ENCODE results near the gene MAPRE2. TPM values are rescaled to one million over a fixed set of nuclear protein-coding genes. Genes with fewer than 3 reads are reported as not detected.

MAPRE2 gene
- total RNA-seq, 2 donors from 2014 or later, result 31.8 to 54.2 TPM

GRCh38 chr18:35097195-35097594, 56.0 kb downstream of the MAPRE2 start:
- Histone ChIP-seq H3K4me3 (no peak overlapping the region), H3K9me3 (no peaks in the 10 kb centered on the region), H3K4me1 (ENCODE audit: control insufficient read depth in 1 of 2, low read depth in 2 of 2) (peaks cover 2 to 16% of the 10 kb centered on the region in 2 donors), H3K36me3 (no peaks in the 10 kb centered on the region), H3K27ac (no peak overlapping the region), H3K27me3 (replicated peaks; ENCODE audit: insufficient read depth) (no peaks in the 10 kb centered on the region)
- no peak for TF ChIP-seq CTCF (IDR thresholded peaks at IDR 0.05)
- ATAC-seq (ENCODE audit: insufficient number of reproducible peaks, low FRiP score, low read depth) (no peak), DNase-seq (ENCODE audit: low spot score) (no peak)

GRCh38 chr18:35097763-35098162, 56.5 kb downstream of the MAPRE2 start:
- Histone ChIP-seq H3K27ac (no peak overlapping the region), H3K9me3 (no peaks in the 10 kb centered on the region), H3K36me3 (no peaks in the 10 kb centered on the region), H3K4me3 (no peak overlapping the region), H3K27me3 (replicated peaks; ENCODE audit: insufficient read depth) (no peaks in the 10 kb centered on the region), H3K4me1 (ENCODE audit: control insufficient read depth in 1 of 2, low read depth in 2 of 2) (peaks cover 2 to 21% of the 10 kb centered on the region in 2 donors)
- ATAC-seq (ENCODE audit: insufficient number of reproducible peaks, low FRiP score, low read depth), result no peak
- no peak for DNase-seq (ENCODE audit: low spot score)
- TF ChIP-seq CTCF (IDR thresholded peaks at IDR 0.05), result no peak

GRCh38 chr18:35099911-35100310, 58.7 kb downstream of the MAPRE2 start:
- no peak for ATAC-seq (ENCODE audit: insufficient number of reproducible peaks, low FRiP score, low read depth)
- H3K4me3 ChIP-seq, result no peak overlapping the region
- no peak overlapping the region for H3K27ac ChIP-seq
- no peaks in the 10 kb centered on the region for H3K36me3 ChIP-seq
- no peak for DNase-seq (ENCODE audit: low spot score)
- peaks cover 2 to 32% of the 10 kb centered on the region in 2 donors for H3K4me1 ChIP-seq (ENCODE audit: control insufficient read depth in 1 of 2, low read depth in 2 of 2)
- TF ChIP-seq CTCF (IDR thresholded peaks at IDR 0.05), result no peak
- H3K9me3 ChIP-seq, result no peaks in the 10 kb centered on the region
- H3K27me3 ChIP-seq (replicated peaks; ENCODE audit: insufficient read depth), result no peaks in the 10 kb centered on the region

GRCh38 chr18:35104391-35105051, 63.3 kb downstream of the MAPRE2 start:
- no peaks in the 10 kb centered on the region for H3K36me3 ChIP-seq
- no peak for ATAC-seq (ENCODE audit: insufficient number of reproducible peaks, low FRiP score, low read depth)
- H3K9me3 ChIP-seq, result no peaks in the 10 kb centered on the region
- TF ChIP-seq CTCF (IDR thresholded peaks at IDR 0.05), result no peak
- no peak overlapping the region for H3K27ac ChIP-seq
- no peak for DNase-seq (ENCODE audit: low spot score)
- H3K4me3 ChIP-seq, result no peak overlapping the region
- H3K27me3 ChIP-seq (replicated peaks; ENCODE audit: insufficient read depth), result no peaks in the 10 kb centered on the region
- H3K4me1 ChIP-seq (ENCODE audit: control insufficient read depth in 1 of 2, low read depth in 2 of 2), result peaks cover 0 to 26% of the 10 kb centered on the region in 2 donors

- no peaks in the 10 kb centered on the region for H3K9me3 ChIP-seq
- H3K4me3 ChIP-seq, result no peak overlapping the region
- H3K27me3 ChIP-seq (replicated peaks; ENCODE audit: insufficient read depth), result no peaks in the 10 kb centered on the region
- TF ChIP-seq CTCF (IDR thresholded peaks at IDR 0.05), result no peak
- H3K36me3 ChIP-seq, result no peaks in the 10 kb centered on the region
- H3K27ac ChIP-seq, result no peak overlapping the region
- no peak for DNase-seq (ENCODE audit: low spot score)
- no peak for ATAC-seq (ENCODE audit: insufficient number of reproducible peaks, low FRiP score, low read depth)
- peaks cover 0 to 28% of the 10 kb centered on the region in 2 donors for H3K4me1 ChIP-seq (ENCODE audit: control insufficient read depth in 1 of 2, low read depth in 2 of 2)
These were observed 65.0 kb downstream of the MAPRE2 start for GRCh38 chr18:35106013-35106844.

Measured in thoracic aorta (tissue), 2 donors.